ENCODE results near the gene SCUBE3. TPM values are rescaled to one million over a fixed set of nuclear protein-coding genes. Genes with fewer than 3 reads are reported as not detected.

The SCUBE3 gene
- total and polyA plus RNA-seq, 9 of the 15 experiments (the other 6 are each of a cell fraction or from before 2014, with no cell fraction given), result 0.01 to 0.11 TPM; not detected in 7

DNA sequence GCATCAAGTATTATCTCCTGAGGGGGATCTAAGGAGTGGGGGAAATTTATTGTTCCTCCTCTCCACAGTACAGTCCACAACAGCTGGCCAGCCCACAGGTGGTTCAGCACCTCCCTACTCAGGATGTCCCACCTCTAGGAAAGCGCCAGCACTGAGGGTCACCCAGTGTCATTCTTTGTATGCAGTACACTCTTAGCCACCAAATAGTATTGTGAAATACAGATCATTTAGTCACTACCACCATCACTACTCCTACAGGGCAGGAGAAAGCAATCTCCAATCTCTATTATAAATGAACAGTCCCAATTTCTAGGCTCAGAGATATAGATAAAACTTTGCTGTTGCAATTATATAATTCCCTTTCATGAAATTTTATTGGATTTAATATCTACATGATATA is 39.5 kb downstream of the SCUBE3 start:
- no peak overlapping the region for H3K9ac ChIP-seq (ENCODE audit: insufficient read depth in 1 of 2, low read depth in 2 of 2, low read length in 2 of 2)
- BruUV-seq (replicated peaks), result no TSS peak
- no peak overlapping the region for H2AFZ ChIP-seq (ENCODE audit: low read depth, low read length)
- H3K9me3 ChIP-seq (replicated peaks; ENCODE audit: control insufficient read depth, insufficient read depth, low read depth, low read length), result no peaks in the 10 kb centered on the region
- no peak overlapping the region for H3K4me3 ChIP-seq
- ATAC-seq (no peak), DNase-seq (ENCODE audit: extremely low read depth in 1 of 4, low spot score in 3 of 4) (no peak), FAIRE-seq (no peak)
- intact Hi-C loops (cut with micrococcal nuclease) (no loop called here), in situ Hi-C loops (cut with MboI) (no loop called here)
- ChIA-PET CTCF (ENCODE audit: low intra/inter-chr PET ratio) (no interaction called here), POLR2A (no interaction called here)
- H3K4me2 ChIP-seq (ENCODE audit: insufficient read depth, low read length), result no peak overlapping the region
- H3K9me1 ChIP-seq (ENCODE audit: control insufficient read depth, insufficient read depth, low read length), result no peaks in the 10 kb centered on the region
- TF ChIP-seq EGR1 (conservative IDR thresholded peaks at IDR 0.05) (no peak), CEBPB (tag; IDR thresholded peaks at IDR 0.05) (peak; percentile 45), ZNF124 (CRISPR knock-in tag; IDR thresholded peaks at IDR 0.05) (no peak)
- TF ChIP-seq, protein P1, sequence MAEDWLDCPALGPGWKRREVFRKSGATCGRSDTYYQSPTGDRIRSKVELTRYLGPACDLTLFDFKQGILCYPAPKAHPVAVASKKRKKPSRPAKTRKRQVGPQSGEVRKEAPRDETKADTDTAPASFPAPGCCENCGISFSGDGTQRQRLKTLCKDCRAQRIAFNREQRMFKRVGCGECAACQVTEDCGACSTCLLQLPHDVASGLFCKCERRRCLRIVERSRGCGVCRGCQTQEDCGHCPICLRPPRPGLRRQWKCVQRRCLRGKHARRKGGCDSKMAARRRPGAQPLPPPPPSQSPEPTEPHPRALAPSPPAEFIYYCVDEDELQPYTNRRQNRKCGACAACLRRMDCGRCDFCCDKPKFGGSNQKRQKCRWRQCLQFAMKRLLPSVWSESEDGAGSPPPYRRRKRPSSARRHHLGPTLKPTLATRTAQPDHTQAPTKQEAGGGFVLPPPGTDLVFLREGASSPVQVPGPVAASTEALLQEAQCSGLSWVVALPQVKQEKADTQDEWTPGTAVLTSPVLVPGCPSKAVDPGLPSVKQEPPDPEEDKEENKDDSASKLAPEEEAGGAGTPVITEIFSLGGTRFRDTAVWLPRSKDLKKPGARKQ (CRISPR knock-in tag; IDR thresholded peaks at IDR 0.05), result no peak
- TF ChIP-seq, protein P2, sequence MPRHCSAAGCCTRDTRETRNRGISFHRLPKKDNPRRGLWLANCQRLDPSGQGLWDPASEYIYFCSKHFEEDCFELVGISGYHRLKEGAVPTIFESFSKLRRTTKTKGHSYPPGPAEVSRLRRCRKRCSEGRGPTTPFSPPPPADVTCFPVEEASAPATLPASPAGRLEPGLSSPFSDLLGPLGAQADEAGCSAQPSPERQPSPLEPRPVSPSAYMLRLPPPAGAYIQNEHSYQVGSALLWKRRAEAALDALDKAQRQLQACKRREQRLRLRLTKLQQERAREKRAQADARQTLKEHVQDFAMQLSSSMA (CRISPR knock-in tag; IDR thresholded peaks at IDR 0.05), result no peak
- H3K27ac ChIP-seq (ENCODE audit: extremely low read depth, low read depth, low read length), result no peak overlapping the region
- peaks cover 8% of the 10 kb centered on the region; the same call in 2 of the 3 replicates for H3K79me2 ChIP-seq (ENCODE audit: control insufficient read depth, insufficient read depth, low read length)
- 55% methylated on average over 1 of the region's 1 CpG for WGBS (ENCODE audit: insufficient coverage, low coverage, missing lambda C conversion rate)
- no peaks in the 10 kb centered on the region for H3K27me3 ChIP-seq (ENCODE audit: control insufficient read depth in 2 of 2, insufficient read depth in 2 of 2, low read length in 2 of 2)
- peaks cover 8 to 12% of the 10 kb centered on the region in 2 experiments for H3K4me1 ChIP-seq (replicated peaks in 1 of 2; ENCODE audit: control insufficient read depth in 2 of 2, insufficient read depth in 2 of 2, low read length in 2 of 2)
- H4K20me1 ChIP-seq (replicated peaks; ENCODE audit: control insufficient read depth, insufficient read depth, low read length), result no peaks in the 10 kb centered on the region
- peaks cover 5% of the 10 kb centered on the region; the same call in 1 of the 3 replicates for H3K36me3 ChIP-seq (ENCODE audit: control insufficient read depth, insufficient read depth, low read length)
